ENCODE results near the gene FAM13A. TPM values are rescaled to one million over a fixed set of nuclear protein-coding genes. Genes with fewer than 3 reads are reported as not detected.

FAM13A gene
- total RNA-seq, 4 donors from 2014 or later, result 5.2 to 19.1 (median 8.2) TPM

DNA sequence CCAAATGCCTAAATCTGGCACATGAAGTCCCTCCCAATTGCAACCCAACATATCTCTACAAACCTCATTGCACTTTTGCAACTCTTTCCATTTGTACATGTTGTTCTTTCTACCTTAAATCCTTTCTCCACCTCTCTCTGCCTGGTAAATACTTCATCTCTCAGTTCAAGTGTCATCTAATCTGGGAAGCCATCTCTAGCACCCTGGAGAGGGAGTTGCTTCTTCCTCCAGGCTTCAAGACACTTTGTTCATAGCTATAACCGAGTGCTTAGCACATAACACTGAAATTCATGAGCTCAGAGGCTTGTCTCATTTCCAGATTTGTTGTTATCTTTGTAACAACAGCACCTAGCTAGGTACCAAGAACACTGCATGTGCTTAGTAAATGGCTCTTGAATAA is 244.6 kb downstream of the FAM13A start:
- intact Hi-C loops (cut with DNase I), result no loop called here
- no peak overlapping the region for H3K27ac ChIP-seq
- 65 to 95% methylated on average over 1 of the region's 1 CpG for WGBS, 2 donors
- H3K36me3 ChIP-seq, result no peaks in the 10 kb centered on the region
- H3K4me3 ChIP-seq, result no peak overlapping the region
- no peaks in the 10 kb centered on the region for H3K4me1 ChIP-seq
- H3K27me3 ChIP-seq, result no peaks in the 10 kb centered on the region
- TF ChIP-seq, protein P1, sequence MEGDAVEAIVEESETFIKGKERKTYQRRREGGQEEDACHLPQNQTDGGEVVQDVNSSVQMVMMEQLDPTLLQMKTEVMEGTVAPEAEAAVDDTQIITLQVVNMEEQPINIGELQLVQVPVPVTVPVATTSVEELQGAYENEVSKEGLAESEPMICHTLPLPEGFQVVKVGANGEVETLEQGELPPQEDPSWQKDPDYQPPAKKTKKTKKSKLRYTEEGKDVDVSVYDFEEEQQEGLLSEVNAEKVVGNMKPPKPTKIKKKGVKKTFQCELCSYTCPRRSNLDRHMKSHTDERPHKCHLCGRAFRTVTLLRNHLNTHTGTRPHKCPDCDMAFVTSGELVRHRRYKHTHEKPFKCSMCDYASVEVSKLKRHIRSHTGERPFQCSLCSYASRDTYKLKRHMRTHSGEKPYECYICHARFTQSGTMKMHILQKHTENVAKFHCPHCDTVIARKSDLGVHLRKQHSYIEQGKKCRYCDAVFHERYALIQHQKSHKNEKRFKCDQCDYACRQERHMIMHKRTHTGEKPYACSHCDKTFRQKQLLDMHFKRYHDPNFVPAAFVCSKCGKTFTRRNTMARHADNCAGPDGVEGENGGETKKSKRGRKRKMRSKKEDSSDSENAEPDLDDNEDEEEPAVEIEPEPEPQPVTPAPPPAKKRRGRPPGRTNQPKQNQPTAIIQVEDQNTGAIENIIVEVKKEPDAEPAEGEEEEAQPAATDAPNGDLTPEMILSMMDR (IDR thresholded peaks at IDR 0.05), result no peak
- TF ChIP-seq POLR2A (IDR thresholded peaks at IDR 0.05), result no peak
- DNase-seq, result no peak
- H3K9me3 ChIP-seq, result no peaks in the 10 kb centered on the region

DNA sequence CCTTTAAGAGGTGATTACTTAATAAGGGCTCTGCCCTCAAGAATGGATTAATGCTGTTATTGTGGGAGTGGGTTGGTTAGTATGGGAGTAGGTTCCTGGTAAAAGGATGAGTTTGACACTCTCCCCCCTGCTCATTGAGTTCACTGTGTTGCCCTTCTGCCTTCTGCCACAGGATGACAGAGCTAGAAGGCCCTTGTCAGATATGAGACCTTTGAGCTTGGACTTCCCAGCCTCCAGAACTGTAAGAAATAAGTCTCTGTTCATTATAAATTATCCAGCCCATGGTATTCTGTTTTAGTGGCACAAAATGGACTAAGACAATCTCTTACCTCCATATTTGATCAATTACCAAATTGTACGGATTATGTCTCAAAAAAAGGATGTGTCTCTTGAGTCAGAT is 245.1 kb downstream of the FAM13A start:
- no peak overlapping the region for H3K27ac ChIP-seq
- H3K27me3 ChIP-seq, result no peaks in the 10 kb centered on the region
- WGBS, 2 donors, result 89 to 95% methylated on average over 1 of the region's 1 CpG
- H3K9me3 ChIP-seq, result no peaks in the 10 kb centered on the region
- no peaks in the 10 kb centered on the region for H3K4me1 ChIP-seq
- H3K36me3 ChIP-seq, result no peaks in the 10 kb centered on the region
- TF ChIP-seq, protein P1 (IDR thresholded peaks at IDR 0.05), result no peak
- TF ChIP-seq POLR2A (IDR thresholded peaks at IDR 0.05), result no peak
- no peak overlapping the region for H3K4me3 ChIP-seq
- intact Hi-C loops (cut with DNase I), result no loop called here
- DNase-seq, result no peak

DNA sequence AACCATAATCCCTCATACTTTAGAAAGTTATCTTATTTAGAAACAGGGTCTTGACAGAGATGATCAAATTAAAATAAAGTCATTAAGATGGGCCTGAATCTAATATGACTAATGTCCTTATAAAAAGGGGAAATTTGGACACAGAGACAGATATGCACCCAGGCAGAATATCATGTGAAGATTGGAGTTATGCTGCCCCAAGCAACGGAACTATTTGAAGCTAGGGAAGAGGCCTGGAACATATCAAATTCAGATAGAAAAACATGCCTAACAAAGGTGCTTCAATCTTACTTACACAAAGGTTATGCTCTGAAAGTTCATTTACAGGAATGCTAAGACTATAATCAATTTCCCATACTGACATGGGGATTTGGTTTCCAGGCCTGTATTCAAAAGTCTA is 246.7 kb downstream of the FAM13A start:
- TF ChIP-seq POLR2A (IDR thresholded peaks at IDR 0.05), result no peak
- TF ChIP-seq, protein P1 (IDR thresholded peaks at IDR 0.05), result no peak

DNA sequence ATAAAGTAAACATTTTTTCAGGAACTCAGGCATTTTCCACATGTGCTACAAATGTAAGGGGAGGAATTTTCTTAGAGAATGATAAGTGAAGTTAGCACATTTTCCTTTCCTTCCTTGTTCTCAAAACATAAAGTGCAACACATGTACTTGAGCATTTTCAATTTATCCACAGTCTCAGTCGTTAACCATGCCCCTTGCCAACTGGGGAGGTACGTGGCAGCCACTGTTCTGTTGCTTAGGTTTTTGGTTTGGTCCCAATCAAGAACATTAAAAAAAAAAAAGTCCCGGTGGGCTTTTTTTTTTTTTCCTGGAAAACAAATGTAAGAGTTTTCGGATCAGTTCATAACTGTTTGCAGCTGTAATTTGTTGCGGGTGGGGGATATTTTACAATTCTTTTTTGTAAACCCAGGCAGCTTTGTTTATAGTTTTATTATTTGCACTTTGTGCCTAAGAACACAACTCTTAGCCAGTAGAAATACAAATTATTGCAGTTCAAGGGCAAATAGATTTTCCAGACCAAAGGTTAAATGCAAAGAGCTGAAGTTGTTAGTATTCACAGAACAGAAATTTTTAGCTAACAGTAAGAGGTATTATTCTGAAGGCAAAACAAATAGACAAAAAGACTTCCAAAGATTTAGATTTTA is 247.3 kb downstream of the FAM13A start:
- no peaks in the 10 kb centered on the region for H3K9me3 ChIP-seq
- no peak overlapping the region for H3K4me3 ChIP-seq
- intact Hi-C loops (cut with DNase I), result no loop called here
- no peak for DNase-seq
- H3K27me3 ChIP-seq, result no peaks in the 10 kb centered on the region
- no peaks in the 10 kb centered on the region for H3K36me3 ChIP-seq
- H3K27ac ChIP-seq, result no peak overlapping the region
- TF ChIP-seq, protein P1 (IDR thresholded peaks at IDR 0.05), result no peak
- TF ChIP-seq POLR2A (IDR thresholded peaks at IDR 0.05), result no peak
- 59 to 63% methylated on average over 5 of the region's 5 CpGs for WGBS, 2 donors
- no peaks in the 10 kb centered on the region for H3K4me1 ChIP-seq

More for the DNA sequence above, 246.7 kb downstream of the FAM13A start:
- no peak for DNase-seq
- intact Hi-C loops (cut with DNase I), result no loop called here
- 83 to 96% methylated on average over 1 of the region's 1 CpG for WGBS, 2 donors
- H3K4me3 ChIP-seq, result no peak overlapping the region
- H3K4me1 ChIP-seq, result no peaks in the 10 kb centered on the region
- no peaks in the 10 kb centered on the region for H3K36me3 ChIP-seq
- H3K27ac ChIP-seq, result no peak overlapping the region
- H3K9me3 ChIP-seq, result no peaks in the 10 kb centered on the region
- H3K27me3 ChIP-seq, result no peaks in the 10 kb centered on the region

DNA sequence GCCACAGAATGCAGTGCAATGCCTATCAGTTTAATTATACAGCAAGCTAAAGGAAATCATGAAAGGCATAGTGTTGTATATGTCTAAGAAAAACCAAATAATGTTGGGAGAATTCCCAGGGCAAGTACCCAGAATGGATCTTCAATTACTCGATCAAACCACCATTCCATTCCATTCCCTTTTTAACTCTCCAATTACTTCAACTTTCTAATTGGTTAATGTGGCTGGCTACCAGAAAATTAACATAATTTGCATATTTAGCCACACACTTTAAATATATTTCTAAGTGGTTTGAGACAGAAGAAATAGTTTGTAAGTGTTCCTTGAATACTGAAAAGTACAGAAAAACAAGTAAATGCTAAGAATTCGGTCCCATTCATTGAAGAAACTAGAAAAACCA is 247.9 kb downstream of the FAM13A start:
- no peaks in the 10 kb centered on the region for H3K9me3 ChIP-seq
- WGBS, 2 donors, result 83 to 86% methylated on average over 2 of the region's 2 CpGs
- H3K27ac ChIP-seq, result no peak overlapping the region
- no peak overlapping the region for H3K4me3 ChIP-seq
- no peaks in the 10 kb centered on the region for H3K27me3 ChIP-seq
- TF ChIP-seq, protein P1 (IDR thresholded peaks at IDR 0.05), result no peak
- no peak for TF ChIP-seq POLR2A (IDR thresholded peaks at IDR 0.05)
- no peaks in the 10 kb centered on the region for H3K36me3 ChIP-seq
- intact Hi-C loops (cut with DNase I), result no loop called here
- peaks cover 0 to under 1% (median 0%) of the 10 kb centered on the region in 3 donors for H3K4me1 ChIP-seq
- no peak for DNase-seq

Measured in esophagus squamous epithelium (tissue), 5 donors.